Hepatocyte (in vitro differentiated cells): ENCODE data around the gene DCXR. TPM values are rescaled to one million over a fixed set of nuclear protein-coding genes. Genes with fewer than 3 reads are reported as not detected.
"Not testable (repeated sequence)": the region's sequence is repeated elsewhere in the genome, so short reads cannot be mapped to it uniquely, and the experiment has no call there.

ENCODE experiments used
- DNase-seq: peaks from one replicate; pipeline ENCODE4 v3.0.0-alpha.2; 2016; ENCODE audit warnings: low spot score
- H2AFZ ChIP-seq: fragments of 200-600 bp; sonication (generic); 2 replicates; pipeline ENCODE4 v1.6.0; 2016; ENCODE audit warnings: antibody characterized with exemption, mild to moderate bottlenecking
- H3K27ac ChIP-seq: fragments of 200-600 bp; sonication (generic); 2 replicates; pipeline ENCODE4 v1.5.1; 2016; ENCODE audit warnings: mild to moderate bottlenecking
- H3K27me3 ChIP-seq: fragments of 200-600 bp; sonication (generic); 2 replicates; pipeline ENCODE4 v1.6.1; 2016
- H3K36me3 ChIP-seq: fragments of 200-600 bp; sonication (generic); replicated peaks from 2 replicates; pipeline ENCODE4 v1.5.1; 2016; ENCODE audit warnings: low read depth; ENCODE audit not compliant: insufficient read depth
- H3K4me1 ChIP-seq: fragments of 200-600 bp; sonication (generic); 2 replicates; pipeline ENCODE4 v1.5.1; 2016; ENCODE audit warnings: mild to moderate bottlenecking, moderate library complexity; ENCODE audit not compliant: insufficient read depth
- H3K4me2 ChIP-seq: fragments of 200-600 bp; sonication (generic); 2 replicates; pipeline ENCODE4 v1.6.0; 2016
- H3K4me3 ChIP-seq: fragments of 200-600 bp; sonication (generic); 2 replicates; pipeline ENCODE4 v1.5.1; 2016; ENCODE audit warnings: mild to moderate bottlenecking
- H3K79me2 ChIP-seq: fragments of 200-600 bp; sonication (generic); 2 replicates; pipeline ENCODE4 v1.6.0; 2017; ENCODE audit warnings: mild to moderate bottlenecking
- H3K9me2 ChIP-seq: fragments of 200-600 bp; sonication (generic); replicated peaks from 2 replicates; pipeline ENCODE4 v1.6.0; 2017; ENCODE audit warnings: mild to moderate bottlenecking; ENCODE audit not compliant: insufficient read depth
- H3K9me3 ChIP-seq: fragments of 200-600 bp; sonication (generic); 2 replicates; pipeline ENCODE4 v1.5.1; 2016; ENCODE audit warnings: low read depth, mild to moderate bottlenecking
- H4K20me1 ChIP-seq: fragments of 200-600 bp; sonication (generic); 2 replicates; pipeline ENCODE4 v1.6.0; 2016; ENCODE audit warnings: mild to moderate bottlenecking; ENCODE audit not compliant: insufficient read depth, poor library complexity, severe bottlenecking
- EZH2 ChIP-seq: fragments of 200-600 bp; sonication (generic); IDR thresholded peaks from 2 replicates; pipeline ENCODE4 v1.6.1; 2016; ENCODE audit warnings: antibody characterized with exemption, mild to moderate bottlenecking, borderline replicate concordance
- EZH2phosphoT487 ChIP-seq: fragments of 200-600 bp; sonication (generic); IDR thresholded peaks from one replicate; pipeline ENCODE4 v1.6.1; 2018; ENCODE audit warnings: antibody characterized with exemption, mild to moderate bottlenecking, low read depth, moderate library complexity; ENCODE audit not compliant: unreplicated experiment, severe bottlenecking
- WGBS: methylation state at CpG from one replicate; pipeline ENCODE4 v1.1.6; 2016; ENCODE audit warnings: low lambda C conversion rate; ENCODE audit errors: missing lambda C conversion rate; 5-methylcytosine and 5-hydroxymethylcytosine counted together
- polyA plus RNA-seq: library from polyadenylated mRNA; unstranded; fragments of >200 nt; fragmentation: Nextera tagmentation; extraction: Ambion mirVana; gene quantifications from 2 replicates; pipeline ENCODE4 v1.2.1, GENCODE V29; 2016
- total RNA-seq: library from RNA; depleted of rRNA; stranded (reverse); fragments of >200 nt; gene quantifications from 2 replicates; pipeline ENCODE4 v1.2.3, GENCODE V29; 2014
- TF ChIP-seq, protein P1 (sequence below): fragments of 200-600 bp; sonication (generic); IDR thresholded peaks from 2 replicates; pipeline ENCODE4 v1.5.1; 2016; ENCODE audit warnings: antibody characterized with exemption, mild to moderate bottlenecking; ENCODE audit not compliant: poor library complexity

Gene DCXR
- total and polyA plus RNA-seq, 2 experiments from 2014 or later, result 118 to 207 TPM

DNA sequence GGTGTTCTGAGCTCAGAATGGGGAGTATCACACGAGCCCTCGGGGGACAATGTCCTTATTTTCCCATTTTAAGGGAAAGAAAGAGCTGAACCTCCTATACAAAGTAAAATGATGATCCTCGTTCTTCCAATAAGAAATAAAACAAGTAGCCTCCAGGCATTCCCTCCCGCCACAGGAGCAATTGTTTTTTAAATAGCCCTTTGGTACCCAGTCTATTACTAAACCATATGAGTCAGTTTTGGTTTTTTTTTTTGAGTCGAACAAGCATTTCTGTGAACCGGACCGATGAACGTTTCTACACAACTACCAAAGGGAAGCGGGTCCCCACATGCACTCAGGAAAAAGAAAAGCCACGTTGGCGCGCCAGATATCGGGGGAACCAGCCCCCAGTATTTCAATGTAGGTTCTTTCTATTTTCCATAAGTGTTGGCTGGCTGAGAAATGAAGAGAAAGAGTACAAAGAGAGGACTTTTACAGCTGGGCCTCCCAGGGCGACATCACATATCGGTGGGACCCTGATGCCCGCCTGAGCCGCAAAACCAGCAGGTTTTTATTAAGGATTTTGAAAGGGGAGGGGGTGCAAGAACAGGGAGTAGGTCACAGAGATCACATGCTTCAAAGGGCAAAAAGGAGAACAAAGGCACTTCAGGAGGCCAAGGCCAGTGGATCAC is 3.8 kb upstream of the DCXR start:
- Histone ChIP-seq H3K4me1 (peaks cover 5% of the 10 kb centered on the region), H4K20me1 (no peaks in the 10 kb centered on the region), H3K27me3 (no peaks in the 10 kb centered on the region), H3K9me2 (no peaks in the 10 kb centered on the region), H3K27ac (no peak overlapping the region), H3K4me2 (no peak overlapping the region), H3K9me3 (no peaks in the 10 kb centered on the region), H2AFZ (no peak overlapping the region), H3K79me2 (peaks cover 3% of the 10 kb centered on the region), H3K36me3 (no peaks in the 10 kb centered on the region), H3K4me3 (no peak overlapping the region)
- TF ChIP-seq, protein P1, sequence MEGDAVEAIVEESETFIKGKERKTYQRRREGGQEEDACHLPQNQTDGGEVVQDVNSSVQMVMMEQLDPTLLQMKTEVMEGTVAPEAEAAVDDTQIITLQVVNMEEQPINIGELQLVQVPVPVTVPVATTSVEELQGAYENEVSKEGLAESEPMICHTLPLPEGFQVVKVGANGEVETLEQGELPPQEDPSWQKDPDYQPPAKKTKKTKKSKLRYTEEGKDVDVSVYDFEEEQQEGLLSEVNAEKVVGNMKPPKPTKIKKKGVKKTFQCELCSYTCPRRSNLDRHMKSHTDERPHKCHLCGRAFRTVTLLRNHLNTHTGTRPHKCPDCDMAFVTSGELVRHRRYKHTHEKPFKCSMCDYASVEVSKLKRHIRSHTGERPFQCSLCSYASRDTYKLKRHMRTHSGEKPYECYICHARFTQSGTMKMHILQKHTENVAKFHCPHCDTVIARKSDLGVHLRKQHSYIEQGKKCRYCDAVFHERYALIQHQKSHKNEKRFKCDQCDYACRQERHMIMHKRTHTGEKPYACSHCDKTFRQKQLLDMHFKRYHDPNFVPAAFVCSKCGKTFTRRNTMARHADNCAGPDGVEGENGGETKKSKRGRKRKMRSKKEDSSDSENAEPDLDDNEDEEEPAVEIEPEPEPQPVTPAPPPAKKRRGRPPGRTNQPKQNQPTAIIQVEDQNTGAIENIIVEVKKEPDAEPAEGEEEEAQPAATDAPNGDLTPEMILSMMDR, result no peak
- TF ChIP-seq EZH2phosphoT487 (no peak), EZH2 (no peak)
- WGBS, result 92% methylated on average over 17 of the region's 17 CpGs
- no peak for DNase-seq

DNA sequence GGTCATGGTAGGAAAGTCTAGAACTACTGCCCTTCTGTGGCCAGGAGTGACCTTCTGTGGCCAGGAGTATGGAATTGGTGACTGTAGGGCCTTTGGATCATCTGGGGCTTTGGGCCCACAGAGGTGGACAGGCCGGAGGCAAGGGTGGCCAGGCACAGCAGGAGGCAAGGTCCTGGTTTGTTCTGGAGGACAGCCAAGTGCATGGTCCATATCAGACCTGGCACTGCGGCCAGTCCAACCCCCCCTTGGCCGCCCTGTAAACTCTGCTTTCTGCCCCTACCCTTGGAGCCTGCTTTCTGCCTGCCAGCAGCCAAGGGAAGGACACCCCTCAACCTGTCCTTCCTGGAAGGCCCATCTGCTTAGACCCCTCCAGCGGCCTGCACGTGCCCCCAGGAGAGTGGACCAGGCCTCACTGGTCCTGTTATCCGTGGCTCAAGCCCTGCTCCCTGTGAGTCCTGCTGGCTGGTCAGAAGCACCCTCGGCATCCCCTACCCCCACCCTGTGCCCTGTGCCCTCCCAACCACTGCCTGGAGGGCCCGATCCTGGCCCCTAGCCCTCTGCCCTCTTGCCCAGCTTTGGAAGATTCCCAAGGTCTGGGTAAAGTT is 2.3 kb upstream of the DCXR start:
- H2AFZ ChIP-seq, result no peak overlapping the region
- no peak overlapping the region for H3K27ac ChIP-seq
- H3K4me3 ChIP-seq, result no peak overlapping the region
- H3K4me1 ChIP-seq, result peaks cover 9% of the 10 kb centered on the region
- no peaks in the 10 kb centered on the region for H3K9me3 ChIP-seq
- no peaks in the 10 kb centered on the region for H3K36me3 ChIP-seq
- WGBS, result 97% methylated on average over 7 of the region's 8 CpGs
- TF ChIP-seq EZH2phosphoT487 (no peak), EZH2 (no peak)
- H3K9me2 ChIP-seq, result no peaks in the 10 kb centered on the region
- H3K27me3 ChIP-seq, result no peaks in the 10 kb centered on the region
- no peaks in the 10 kb centered on the region for H4K20me1 ChIP-seq
- no peak for DNase-seq
- no peak overlapping the region for H3K4me2 ChIP-seq
- H3K79me2 ChIP-seq, result peaks cover 11% of the 10 kb centered on the region

DNA sequence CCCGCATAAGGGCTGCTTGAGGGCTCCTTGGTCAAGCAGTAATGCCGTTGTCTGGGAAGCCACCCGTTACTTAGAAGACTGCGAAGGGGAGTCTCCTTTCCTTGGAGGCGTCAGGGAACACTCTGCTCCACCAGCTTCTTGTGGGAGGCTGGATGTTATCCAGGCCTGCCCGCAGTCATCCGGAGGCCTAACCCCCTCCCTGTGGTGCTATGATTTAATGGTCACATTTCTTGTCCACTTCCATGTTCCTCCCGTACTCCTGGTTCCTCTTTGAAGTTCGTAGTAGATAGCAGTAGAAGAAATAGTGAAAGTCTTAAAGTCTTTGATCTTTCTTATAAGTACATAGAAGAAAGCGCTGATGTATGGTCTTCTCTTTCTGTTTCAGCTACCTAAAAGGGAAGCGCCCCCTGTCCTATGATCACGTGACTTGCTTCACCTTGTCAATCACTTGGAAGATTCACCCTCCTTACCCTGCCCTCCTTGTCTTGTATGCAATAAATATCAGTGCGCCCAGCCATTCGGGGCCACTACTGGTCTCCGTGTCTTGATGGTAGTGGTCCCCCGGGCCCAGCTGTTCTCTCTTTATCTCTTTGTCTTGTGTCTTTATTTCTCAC is 1.4 kb upstream of the DCXR start:
- not testable (repeated sequence) for H3K4me2 ChIP-seq, H3K9me2 ChIP-seq, H4K20me1 ChIP-seq, H3K27ac ChIP-seq, H3K9me3 ChIP-seq, H3K4me1 ChIP-seq, H3K4me3 ChIP-seq, H3K36me3 ChIP-seq, H2AFZ ChIP-seq, H3K27me3 ChIP-seq, DNase-seq
- 91% methylated on average over 16 of the region's 16 CpGs for WGBS
- peaks cover 11% of the 10 kb centered on the region for H3K79me2 ChIP-seq

DNA sequence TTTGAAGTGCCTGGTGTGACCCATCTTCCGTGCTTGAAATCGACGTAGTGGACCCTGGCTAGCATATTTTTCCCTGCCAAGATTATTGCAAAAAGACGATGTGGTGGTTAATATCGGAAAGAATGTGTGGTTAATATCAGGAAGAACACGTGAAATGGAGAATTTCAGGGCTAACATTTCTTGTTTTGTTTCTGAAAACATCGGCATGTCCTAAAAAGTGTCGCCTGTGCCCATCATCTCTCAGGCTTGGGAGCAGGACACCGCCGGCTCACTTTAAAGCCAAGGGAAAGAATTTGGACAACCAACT is 345 bp upstream of the DCXR start:
- DNase-seq, result no peak
- Histone ChIP-seq H3K9me2 (no peaks in the 10 kb centered on the region), H3K36me3 (no peaks in the 10 kb centered on the region), H3K27me3 (no peaks in the 10 kb centered on the region), H3K4me3 (no peak overlapping the region), H2AFZ (peak overlapping the region; percentile 16), H3K79me2 (peaks cover 11% of the 10 kb centered on the region), H4K20me1 (no peaks in the 10 kb centered on the region), H3K4me2 (peak overlapping the region; percentile 98), H3K9me3 (no peaks in the 10 kb centered on the region), H3K27ac (peak overlapping the region; percentile 77), H3K4me1 (peaks cover 9% of the 10 kb centered on the region)
- no peak for TF ChIP-seq EZH2phosphoT487
- TF ChIP-seq, protein P1, result no peak
- TF ChIP-seq EZH2, result no peak
- 20% methylated on average over 10 of the region's 10 CpGs for WGBS
